Activated CD8-positive, alpha-beta T cell treated with anti-CD3 and anti-CD28 coated beads for 36 hours (primary cell): ENCODE measurements around the gene PYGM. TPM values are rescaled to one million over a fixed set of nuclear protein-coding genes. Genes with fewer than 3 reads are reported as not detected.

ENCODE experiments used
- ATAC-seq: fragments of 200-7000 bp; cut with Tn5 transposase; one replicate; pipeline ENCODE4 v1.10.0; 2021; ENCODE audit warnings: mild to moderate bottlenecking, moderate library complexity
- CTCF ChIA-PET: fragments of 350-600 bp; sonication (Branson Sonifier 250); formaldehyde crosslinking; loops from one replicate; lab custom pipeline; 2021; ENCODE audit warnings: antibody characterized with exemption; lab: Charles Lee
- POLR2A ChIA-PET: fragments of 350-600 bp; sonication (Branson Sonifier 250); formaldehyde crosslinking; loops from one replicate; lab custom pipeline; 2021; ENCODE audit warnings: antibody characterized with exemption; lab: Charles Lee
- DNase-seq: peaks from one replicate; pipeline ENCODE4 v3.0.0-alpha.2; 2020
- H3K27ac Mint-ChIP-seq: one replicate; pipeline ENCODE4 v1.8.0; 2021; ENCODE audit warnings: mild to moderate bottlenecking, mixed read lengths
- H3K27me3 Mint-ChIP-seq: one replicate; pipeline ENCODE4 v1.8.0; 2021; ENCODE audit warnings: mixed read lengths
- H3K36me3 Mint-ChIP-seq: one replicate; pipeline ENCODE4 v1.8.0; 2021; ENCODE audit warnings: low read depth, mixed read lengths
- H3K4me1 Mint-ChIP-seq: one replicate; pipeline ENCODE4 v1.8.0; 2021; ENCODE audit warnings: low read depth, mixed read lengths
- H3K4me3 Mint-ChIP-seq: one replicate; pipeline ENCODE4 v1.8.0; 2021; ENCODE audit warnings: mild to moderate bottlenecking, moderate library complexity, mixed read lengths
- H3K9me3 Mint-ChIP-seq: one replicate; pipeline ENCODE4 v1.8.0; 2021; ENCODE audit warnings: mixed read lengths
- intact Hi-C: fragments of 100-400 bp; cut with micrococcal nuclease; formaldehyde crosslinking; loops from one replicate; pipeline ENCODE4 v1.10.0; 2022
- total RNA-seq, 2 experiments: library from RNA; stranded (reverse); gene quantifications; one replicate each; pipeline ENCODE4 v1.2.3, GENCODE V29; 2021
- TF ChIP-seq, protein P1 (sequence below): fragments of 200-600 bp; IDR thresholded peaks from one replicate; pipeline ENCODE4 v1.8.0; 2022; ENCODE audit warnings: antibody characterized with exemption, mild to moderate bottlenecking

PYGM gene
- total RNA-seq, 2 experiments from 2014 or later = 1.2 to 3.3 TPM

DNA sequence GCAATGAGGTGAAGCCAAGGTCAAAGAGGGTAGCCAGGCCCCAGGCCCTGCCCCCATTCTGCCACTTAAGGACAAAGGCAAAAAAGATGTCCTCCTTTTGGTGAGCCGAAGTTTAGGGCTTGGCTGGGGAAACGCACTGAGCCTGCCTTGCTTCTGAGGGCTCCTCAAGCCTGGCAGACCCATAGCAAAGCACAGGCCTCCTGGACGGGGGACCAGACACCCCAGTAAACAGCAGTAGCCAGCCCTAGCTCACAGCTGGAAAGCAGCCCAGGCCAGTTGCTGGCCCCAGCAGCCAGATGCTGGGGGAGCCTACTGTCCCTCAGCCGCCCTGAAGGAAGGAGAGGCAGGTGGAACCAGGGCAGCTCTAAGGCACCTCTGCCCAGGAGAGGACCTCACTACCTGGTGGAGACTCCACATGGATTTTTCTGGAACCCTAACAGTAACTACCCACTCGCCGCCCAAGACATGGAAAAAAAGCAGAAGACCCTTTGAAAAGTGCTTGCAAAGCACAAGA, 3.8 kb upstream of the PYGM start:
- H3K27ac Mint-ChIP-seq = peak overlapping the region; percentile 80
- H3K36me3 Mint-ChIP-seq = peaks cover 56% of the 10 kb centered on the region
- ChIA-PET CTCF (interaction anchor here (0.7 to 5.0 kb wide), 6 partner anchors 9 to 75 kb away, joined by 3 to 45 read pairs (median 11); partner anchors contain the start of genes RASGRP2 and SF1), POLR2A (interaction anchor here (1.1 to 24.1 kb wide), 5 partner anchors 10 to 324 kb away, joined by 3 to 331 read pairs (median 3); partner anchors contain the start of genes RASGRP2 and SF1)
- no peaks in the 10 kb centered on the region for H3K9me3 Mint-ChIP-seq
- peaks cover 79% of the 10 kb centered on the region for H3K4me1 Mint-ChIP-seq
- intact Hi-C loops = no loop called here
- DNase-seq = peak; percentile 48
- peak; percentile 1 for ATAC-seq
- TF ChIP-seq, protein P1, sequence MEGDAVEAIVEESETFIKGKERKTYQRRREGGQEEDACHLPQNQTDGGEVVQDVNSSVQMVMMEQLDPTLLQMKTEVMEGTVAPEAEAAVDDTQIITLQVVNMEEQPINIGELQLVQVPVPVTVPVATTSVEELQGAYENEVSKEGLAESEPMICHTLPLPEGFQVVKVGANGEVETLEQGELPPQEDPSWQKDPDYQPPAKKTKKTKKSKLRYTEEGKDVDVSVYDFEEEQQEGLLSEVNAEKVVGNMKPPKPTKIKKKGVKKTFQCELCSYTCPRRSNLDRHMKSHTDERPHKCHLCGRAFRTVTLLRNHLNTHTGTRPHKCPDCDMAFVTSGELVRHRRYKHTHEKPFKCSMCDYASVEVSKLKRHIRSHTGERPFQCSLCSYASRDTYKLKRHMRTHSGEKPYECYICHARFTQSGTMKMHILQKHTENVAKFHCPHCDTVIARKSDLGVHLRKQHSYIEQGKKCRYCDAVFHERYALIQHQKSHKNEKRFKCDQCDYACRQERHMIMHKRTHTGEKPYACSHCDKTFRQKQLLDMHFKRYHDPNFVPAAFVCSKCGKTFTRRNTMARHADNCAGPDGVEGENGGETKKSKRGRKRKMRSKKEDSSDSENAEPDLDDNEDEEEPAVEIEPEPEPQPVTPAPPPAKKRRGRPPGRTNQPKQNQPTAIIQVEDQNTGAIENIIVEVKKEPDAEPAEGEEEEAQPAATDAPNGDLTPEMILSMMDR = no peak
- no peaks in the 10 kb centered on the region for H3K27me3 Mint-ChIP-seq
- no peak overlapping the region for H3K4me3 Mint-ChIP-seq

DNA sequence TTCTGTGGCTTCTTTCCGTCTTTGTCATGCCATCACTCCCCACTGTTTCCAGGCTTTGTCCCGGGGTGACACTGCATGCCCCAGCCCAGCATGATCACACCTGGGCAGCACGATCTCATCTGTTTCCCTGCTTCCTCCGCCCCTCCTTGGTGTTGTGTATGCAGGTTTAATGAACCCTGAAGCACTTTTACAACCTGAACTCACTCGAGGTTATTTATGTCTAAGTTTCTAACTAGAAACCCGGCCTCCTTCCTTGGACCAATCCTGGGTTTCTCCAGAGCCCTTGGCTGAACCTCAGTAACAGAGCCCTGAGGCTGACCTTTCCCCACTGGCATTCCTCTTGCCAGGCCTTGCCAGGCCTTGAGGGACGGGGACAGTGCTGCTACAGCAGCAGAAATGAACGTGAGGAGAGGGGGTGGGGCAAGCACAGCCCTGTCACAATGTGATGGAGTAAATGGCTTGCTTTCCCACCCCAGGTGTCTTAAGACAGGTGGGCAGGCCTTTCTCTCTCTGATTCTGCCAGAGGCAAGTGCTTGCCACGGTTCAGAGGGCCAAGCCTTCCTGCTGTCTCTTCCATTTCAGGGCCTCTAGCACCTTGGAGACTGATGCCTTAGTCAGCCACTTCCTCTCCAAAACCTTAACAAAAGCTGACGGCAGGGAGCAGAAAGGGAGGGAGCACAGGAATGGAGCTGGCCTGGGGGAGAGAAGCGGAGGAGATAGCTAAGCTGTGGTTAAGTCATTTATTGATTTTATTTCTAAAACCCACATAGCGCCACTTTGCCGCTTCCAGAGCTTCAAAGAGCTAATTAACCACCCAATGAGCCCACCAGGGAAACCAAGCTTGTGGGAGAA, 3.1 kb upstream of the PYGM start:
- DNase-seq (peak; percentile 36), ATAC-seq (peak; percentile 14)
- TF ChIP-seq, protein P1 = no peak
- no peaks in the 10 kb centered on the region for H3K27me3 Mint-ChIP-seq
- H3K4me1 Mint-ChIP-seq = peaks cover 72% of the 10 kb centered on the region
- CTCF ChIA-PET = interaction anchor here (1.2 to 5.0 kb wide), 7 partner anchors 8 to 75 kb away, joined by 3 to 45 read pairs (median 11); partner anchors contain the start of genes RASGRP2 and SF1
- POLR2A ChIA-PET = interaction anchor here (0.8 to 24.1 kb wide), 5 partner anchors 10 to 68 kb away, joined by 3 to 331 read pairs (median 3); partner anchors contain the start of genes RASGRP2 and SF1
- no peaks in the 10 kb centered on the region for H3K9me3 Mint-ChIP-seq
- H3K27ac Mint-ChIP-seq = peak overlapping the region; percentile 80
- intact Hi-C loops = no loop called here
- H3K4me3 Mint-ChIP-seq = no peak overlapping the region
- H3K36me3 Mint-ChIP-seq = peaks cover 50% of the 10 kb centered on the region

DNA sequence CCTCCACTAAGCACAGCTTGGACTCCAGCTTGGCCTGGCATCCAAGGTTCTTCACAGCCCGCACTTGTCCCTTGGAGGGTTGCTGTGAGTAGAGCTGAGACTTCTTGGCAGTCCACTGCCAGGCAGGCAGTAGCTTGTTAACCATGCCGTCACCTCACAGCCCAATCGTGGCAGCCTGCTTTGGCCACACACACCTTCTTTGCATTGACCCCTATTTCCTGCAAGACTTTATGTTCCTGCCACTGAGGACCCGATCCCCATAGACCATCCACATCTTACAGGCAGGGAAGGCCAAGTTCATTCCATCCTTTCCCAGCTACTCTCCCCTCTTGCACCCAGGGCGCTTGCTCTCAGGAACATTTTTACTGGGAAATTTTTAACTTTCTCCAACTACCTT, 2.5 kb upstream of the PYGM start:
- peaks cover 43% of the 10 kb centered on the region for H3K36me3 Mint-ChIP-seq
- peak overlapping the region; percentile 80 for H3K27ac Mint-ChIP-seq
- intact Hi-C loops = no loop called here
- no peaks in the 10 kb centered on the region for H3K9me3 Mint-ChIP-seq
- TF ChIP-seq, protein P1 = no peak
- ATAC-seq (no peak), DNase-seq (no peak)
- CTCF ChIA-PET = interaction anchor here (1.2 to 5.0 kb wide), 4 partner anchors 8 to 17 kb away, joined by 3 to 45 read pairs (median 21); partner anchors contain the start of gene RASGRP2
- H3K4me1 Mint-ChIP-seq = peaks cover 66% of the 10 kb centered on the region
- H3K27me3 Mint-ChIP-seq = no peaks in the 10 kb centered on the region
- POLR2A ChIA-PET = interaction anchor here (0.8 to 24.1 kb wide), 5 partner anchors 11 to 68 kb away, joined by 3 to 331 read pairs (median 3); partner anchors contain the start of genes RASGRP2 and SF1
- H3K4me3 Mint-ChIP-seq = no peak overlapping the region

DNA sequence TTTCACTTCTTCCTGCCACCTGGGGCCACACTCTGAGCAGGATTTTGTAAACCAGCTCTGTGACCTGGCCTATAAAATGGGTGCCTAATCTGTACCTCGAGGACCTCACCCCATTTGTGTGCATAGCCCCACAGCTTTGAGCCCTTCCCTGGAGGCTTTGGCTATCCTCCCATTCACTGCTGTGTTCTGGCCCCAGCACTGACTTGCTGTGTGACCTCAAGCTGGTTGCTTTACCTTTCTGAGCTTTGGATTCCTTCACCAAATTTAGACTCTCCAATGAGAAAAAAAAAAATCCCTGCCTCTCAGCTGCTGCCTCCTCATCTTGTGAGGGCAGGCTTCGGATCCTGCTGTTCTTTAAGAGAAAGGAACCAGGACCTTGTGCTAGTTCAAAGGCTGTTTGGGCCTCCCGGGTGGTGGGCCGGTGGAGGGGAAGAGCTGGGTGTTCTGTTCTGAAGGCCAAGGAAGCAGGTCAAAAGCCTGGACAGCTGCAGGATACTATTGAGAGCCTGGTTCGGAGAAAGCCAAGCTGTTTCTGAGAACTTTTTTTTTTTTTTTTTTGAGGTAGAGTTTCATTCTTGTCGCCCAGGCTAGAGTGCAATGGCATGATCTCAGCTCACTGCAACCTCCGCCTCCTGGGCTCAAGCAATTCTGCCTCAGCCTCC, 1.1 kb upstream of the PYGM start:
- H3K9me3 Mint-ChIP-seq = no peaks in the 10 kb centered on the region
- peaks cover 55% of the 10 kb centered on the region for H3K4me1 Mint-ChIP-seq
- peaks cover 34% of the 10 kb centered on the region for H3K36me3 Mint-ChIP-seq
- TF ChIP-seq, protein P1 = no peak
- POLR2A ChIA-PET = interaction anchor here (1.1 to 24.1 kb wide), 3 partner anchors 12 to 117 kb away, joined by 3 to 331 read pairs (median 308); partner anchors contain the start of genes RASGRP2 and SF1
- H3K27ac Mint-ChIP-seq = peak overlapping the region; percentile 87
- no peak for DNase-seq
- no peaks in the 10 kb centered on the region for H3K27me3 Mint-ChIP-seq
- intact Hi-C loops = no loop called here
- ATAC-seq = no peak
- CTCF ChIA-PET = interaction anchor here (0.9 to 2.1 kb wide), 2 partner anchors 10 to 16 kb away, joined by 4 to 7 read pairs; partner anchors contain the start of gene RASGRP2
- H3K4me3 Mint-ChIP-seq = no peak overlapping the region
